AG08395 (cell line): ENCODE data around the gene TNS3.

Experiments
- DNase-seq: peaks from one replicate; pipeline ENCODE4 v3.0.0; 2012; ENCODE audit warnings: mixed read lengths, low spot score

The TNS3 gene

DNA sequence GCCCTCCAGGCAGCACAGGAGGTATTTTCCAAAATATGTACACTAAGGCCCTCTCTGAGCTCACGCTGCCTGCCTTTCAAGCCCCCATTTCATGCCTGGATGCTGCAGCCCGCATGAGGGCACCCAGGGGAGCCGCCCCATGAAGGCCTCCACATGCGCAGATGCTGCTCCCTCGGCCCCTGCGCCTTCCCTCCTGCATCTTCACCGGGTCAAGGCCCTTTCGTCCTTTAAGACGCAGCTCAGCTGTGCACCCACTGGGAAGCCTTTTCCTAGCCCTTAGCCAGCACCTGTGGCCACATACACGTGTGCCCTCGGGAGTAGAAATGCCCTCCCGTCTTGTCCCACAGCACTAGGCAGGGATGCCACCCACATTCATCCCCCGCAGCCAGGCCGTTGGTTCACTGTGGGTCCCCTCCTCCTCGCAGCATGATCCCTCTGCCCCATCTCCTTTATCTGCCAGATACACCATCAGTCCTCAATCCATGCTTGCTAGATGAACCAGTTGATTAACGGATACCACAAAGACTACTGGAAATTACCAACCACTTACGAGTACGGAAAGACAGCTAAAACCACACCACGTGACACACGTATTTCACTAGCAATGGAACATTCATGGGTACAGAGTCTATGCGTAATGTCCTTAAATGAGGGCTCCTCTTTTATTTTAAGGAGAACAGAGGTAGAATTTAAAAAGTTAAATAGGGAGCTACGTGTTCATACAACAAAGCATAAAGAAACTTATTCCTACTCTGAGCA, 278.0 kb downstream of the TNS3 start:
- DNase-seq = no peak

GRCh38 chr7:47303014-47303694, 278.8 kb downstream of the TNS3 start:
- no peak for DNase-seq

- DNase-seq = no peak
Measured at GRCh38 chr7:47302560-47302959, 279.4 kb downstream of the TNS3 start.

GRCh38 chr7:47301657-47302295, 280.1 kb downstream of the TNS3 start:
- no peak for DNase-seq

- no peak for DNase-seq
Measured at GRCh38 chr7:47301105-47301477, 280.8 kb downstream of the TNS3 start.

DNA sequence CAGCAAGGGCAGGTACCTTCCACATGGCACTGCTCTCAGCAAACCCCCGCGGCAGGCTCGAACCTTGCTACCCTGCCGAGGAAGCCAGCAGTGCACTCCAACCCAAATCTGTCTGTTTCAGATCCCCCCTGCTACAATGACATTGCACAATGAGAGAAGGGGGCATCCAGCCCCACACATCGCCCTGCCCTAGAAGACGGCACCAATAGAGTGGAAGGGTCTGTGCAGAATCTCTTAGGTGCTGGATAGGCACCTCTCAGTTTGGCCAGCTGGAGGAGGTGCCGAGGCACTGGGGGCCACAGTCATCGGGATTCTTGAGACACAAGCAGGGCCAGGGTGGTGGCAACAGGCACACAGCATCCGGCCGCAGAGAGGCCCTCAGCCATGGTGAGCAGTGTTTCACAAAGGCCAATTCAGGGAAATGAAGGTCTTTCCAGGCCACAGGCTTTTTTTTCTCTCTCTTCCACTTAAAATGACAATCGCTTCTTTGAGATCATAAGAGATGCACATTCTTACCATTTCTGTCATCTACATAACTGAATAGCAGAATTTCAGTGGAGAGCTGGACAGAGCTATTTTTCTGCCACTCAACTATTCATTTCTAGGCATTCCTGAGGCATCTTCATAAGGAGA, 281.3 kb downstream of the TNS3 start:
- no peak for DNase-seq

GRCh38 chr7:47299496-47299895, 282.4 kb downstream of the TNS3 start:
- DNase-seq = no peak

GRCh38 chr7:47298636-47299035, 283.3 kb downstream of the TNS3 start:
- DNase-seq = no peak

GRCh38 chr7:47297120-47297519, 284.8 kb downstream of the TNS3 start:
- DNase-seq = no peak

DNA sequence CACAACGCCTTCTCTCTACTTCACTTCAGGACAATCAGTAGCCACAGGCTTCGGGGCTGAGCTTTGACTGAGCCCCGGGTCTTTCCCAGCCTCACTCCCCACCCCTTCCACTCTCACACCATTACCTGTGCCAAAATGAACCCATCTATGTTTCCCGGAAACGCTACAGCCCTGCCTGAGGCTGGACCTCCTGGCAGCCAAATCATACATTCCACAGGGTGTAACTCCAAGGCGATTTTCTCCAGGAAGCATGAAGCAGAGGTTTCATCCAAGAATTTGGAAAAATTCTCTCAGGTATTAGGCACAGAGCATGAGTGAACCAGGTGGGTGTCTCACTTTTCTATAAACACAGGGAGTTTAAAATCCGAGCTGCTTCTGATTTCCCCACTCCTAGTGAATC, 286.3 kb downstream of the TNS3 start:
- DNase-seq = no peak

- no peak for DNase-seq
Measured at GRCh38 chr7:47294556-47295222, 287.2 kb downstream of the TNS3 start.

DNA sequence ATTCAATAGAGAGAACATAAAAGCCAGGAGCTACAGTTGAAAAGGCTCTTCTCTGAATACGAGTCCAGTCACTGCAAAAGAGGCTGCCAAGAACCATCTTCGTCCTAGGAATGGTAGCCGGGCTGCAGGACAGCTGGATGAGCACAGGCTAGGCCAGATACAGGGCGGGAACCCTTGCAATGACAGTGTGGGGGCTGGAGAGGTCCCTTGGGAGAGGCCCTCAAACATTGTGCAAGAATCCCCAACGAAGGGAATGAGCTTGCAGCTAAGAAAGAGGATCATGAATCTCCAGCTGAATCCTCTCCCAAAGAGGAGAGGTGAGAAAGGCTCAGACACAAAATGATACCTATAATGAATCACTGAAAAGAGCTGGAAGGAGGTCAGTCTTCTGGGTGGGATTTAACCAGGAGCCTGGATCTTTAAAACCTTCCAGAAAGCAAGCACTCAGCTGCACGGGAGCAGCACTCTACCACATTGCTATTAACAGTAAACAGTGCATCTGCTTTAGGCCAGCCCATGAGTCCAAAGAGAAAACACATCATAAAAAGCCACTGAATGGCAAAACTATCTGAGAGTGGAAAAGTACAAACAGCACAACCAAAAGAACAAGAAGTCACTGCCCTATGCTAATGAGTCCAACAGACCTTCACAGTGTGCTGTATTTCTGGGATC, 287.9 kb downstream of the TNS3 start:
- DNase-seq = peak; percentile 70

DNA sequence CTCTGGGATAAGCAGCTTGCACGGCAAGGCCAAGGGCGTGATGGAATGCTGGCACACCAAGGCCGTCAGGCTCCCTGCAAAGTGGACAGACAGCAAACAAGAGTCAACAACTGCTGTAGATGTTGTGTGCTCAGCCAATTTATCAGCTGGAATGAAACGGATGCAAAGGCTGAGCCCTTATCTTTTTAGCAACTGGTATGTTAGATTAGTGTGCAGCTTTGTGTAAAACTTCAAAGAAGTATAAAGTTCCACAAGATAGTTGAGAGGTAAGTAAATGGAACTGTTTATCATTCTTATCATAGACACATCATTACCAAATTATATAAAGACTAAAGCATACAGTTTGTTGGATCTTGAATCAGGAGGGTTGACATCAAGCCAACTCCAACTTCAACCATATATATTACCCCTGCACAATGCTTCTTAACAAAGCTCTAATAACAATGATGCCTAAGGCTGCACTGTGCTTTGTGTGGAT, 289.0 kb downstream of the TNS3 start:
- no peak for DNase-seq

- peak; percentile 94 for DNase-seq
Measured at GRCh38 chr7:47291461-47292081, 290.3 kb downstream of the TNS3 start.

DNA sequence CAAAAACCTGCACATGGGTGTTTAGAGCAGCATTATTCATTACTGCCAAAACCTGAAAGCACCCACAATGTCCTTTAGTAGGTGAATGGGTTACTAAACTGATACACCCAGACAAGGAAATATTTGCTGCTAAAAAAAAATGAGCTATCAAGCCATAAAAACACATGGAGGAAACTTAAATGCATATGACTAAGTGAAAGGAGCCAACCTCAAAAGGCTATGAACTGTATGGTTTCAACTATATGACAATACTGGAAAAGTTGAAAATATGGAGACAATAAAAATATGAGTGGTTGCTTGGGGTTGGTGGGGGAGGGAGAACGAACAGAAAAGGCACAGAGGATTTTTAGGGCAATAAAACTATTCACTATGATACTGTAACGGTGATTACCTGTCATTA, 291.0 kb downstream of the TNS3 start:
- DNase-seq = no peak

- no peak for DNase-seq
Measured at GRCh38 chr7:47290466-47290865, 291.4 kb downstream of the TNS3 start.

- DNase-seq = no peak
Measured at GRCh38 chr7:47288060-47288459, 293.9 kb downstream of the TNS3 start.

DNA sequence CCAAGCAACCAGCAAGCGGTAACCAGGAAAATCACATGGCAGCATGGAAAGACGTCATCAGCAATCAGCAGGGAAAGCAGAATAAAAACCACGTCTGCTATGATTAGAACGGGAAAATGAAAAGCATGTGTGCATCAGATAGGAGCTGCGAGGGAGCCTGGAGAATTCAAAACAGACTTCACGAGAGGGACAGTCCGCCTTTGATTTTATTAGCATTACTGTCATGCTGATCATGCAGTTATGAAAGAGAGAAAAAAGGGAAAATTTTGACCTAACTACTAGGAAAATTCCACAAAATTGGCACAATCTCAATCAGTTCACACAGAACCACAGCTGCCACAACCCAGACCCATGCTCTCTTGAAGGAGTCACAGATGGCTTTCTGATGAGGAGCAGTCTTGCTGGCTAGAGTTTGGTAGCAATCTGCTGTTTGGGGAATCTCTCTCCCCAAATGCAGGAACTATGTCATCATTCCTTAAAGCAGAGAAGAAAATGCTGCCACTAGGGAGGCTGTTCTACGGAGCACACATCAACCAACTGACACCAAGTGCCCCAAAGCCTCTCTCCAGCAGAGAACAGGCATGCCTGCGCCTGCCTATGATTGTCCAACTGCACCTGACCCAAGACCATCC, 295.9 kb downstream of the TNS3 start:
- peak; percentile 83 for DNase-seq

GRCh38 chr7:47284691-47285635, 296.9 kb downstream of the TNS3 start:
- no peak for DNase-seq
